GOT3 (cell line): ENCODE data around the gene HERC5.

Experiments used
- DNase-seq: peaks from one replicate; lab custom pipeline; 2025; ENCODE audit warnings: mixed read lengths; lab: John Stamatoyannopoulos, UW

HERC5 gene

GRCh38 chr4:88522702-88523324, 65.9 kb downstream of the HERC5 start:
- no peak for DNase-seq

DNA sequence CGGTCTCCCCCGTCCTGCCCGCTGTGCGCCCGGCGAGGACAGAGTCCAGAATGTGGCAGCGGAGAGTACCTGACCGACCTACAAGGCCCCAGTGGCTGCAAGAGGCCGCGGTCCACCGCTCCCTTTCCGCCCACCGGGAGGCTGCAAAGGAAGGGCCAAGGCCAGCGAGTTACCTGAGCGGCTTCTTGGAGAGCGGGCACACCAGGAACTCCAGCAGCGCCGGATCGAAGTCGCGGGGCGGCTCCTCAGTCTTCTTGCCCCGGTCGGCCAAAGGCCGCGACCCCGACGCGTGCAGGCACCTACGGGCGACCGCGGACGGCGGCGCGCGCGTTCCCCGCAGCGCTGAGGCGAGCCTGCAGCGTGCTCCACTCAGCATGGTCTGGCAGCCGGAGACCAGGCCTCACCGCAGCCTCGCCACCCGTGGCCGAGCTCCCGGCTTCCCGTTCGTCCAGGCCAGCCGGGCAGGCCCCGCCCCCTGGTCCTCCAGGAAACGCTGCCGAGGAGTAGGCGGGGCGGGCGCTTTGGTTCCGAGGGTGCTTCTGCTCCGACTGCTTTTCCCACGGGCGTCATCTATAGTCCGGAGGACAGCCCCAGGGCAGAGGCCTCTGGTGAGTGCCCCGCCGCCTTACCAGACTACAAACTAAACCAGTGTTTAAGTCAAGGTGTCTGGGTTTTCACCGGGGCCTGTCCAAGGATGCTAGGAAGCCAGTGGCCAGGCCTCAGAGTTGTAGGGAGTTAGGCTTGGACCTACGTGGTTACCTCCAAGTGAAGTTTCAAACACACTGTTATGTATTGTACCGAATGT, 66.6 kb downstream of the HERC5 start, which contains the start of gene PYURF:
Gene PYURF, minus strand, starts transcription at position 452 of the 805 bp plus-strand sequence. Its CDS starts 76 bp downstream, at position 376.
- DNase-seq, result peak; percentile 86

DNA sequence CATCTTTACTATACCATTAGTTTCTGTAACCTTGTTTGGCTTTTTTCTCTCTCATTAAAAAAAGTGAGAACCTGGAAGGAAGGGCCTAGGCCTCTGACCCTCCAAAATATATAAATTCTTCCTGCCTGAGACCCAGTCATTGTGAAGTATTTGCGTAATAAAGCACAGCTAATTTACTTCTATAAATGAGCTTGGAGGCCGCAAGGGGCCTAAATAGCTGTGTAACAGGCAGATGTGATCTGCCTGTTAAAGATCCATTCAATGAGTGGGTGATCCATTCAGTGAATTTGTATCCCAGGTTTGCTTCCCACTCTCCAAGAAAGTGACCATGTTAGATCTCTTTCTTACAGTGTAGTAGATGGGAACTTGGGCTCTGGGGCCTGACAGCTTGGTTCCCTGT, 67.3 kb downstream of the HERC5 start:
- DNase-seq, result no peak

DNA sequence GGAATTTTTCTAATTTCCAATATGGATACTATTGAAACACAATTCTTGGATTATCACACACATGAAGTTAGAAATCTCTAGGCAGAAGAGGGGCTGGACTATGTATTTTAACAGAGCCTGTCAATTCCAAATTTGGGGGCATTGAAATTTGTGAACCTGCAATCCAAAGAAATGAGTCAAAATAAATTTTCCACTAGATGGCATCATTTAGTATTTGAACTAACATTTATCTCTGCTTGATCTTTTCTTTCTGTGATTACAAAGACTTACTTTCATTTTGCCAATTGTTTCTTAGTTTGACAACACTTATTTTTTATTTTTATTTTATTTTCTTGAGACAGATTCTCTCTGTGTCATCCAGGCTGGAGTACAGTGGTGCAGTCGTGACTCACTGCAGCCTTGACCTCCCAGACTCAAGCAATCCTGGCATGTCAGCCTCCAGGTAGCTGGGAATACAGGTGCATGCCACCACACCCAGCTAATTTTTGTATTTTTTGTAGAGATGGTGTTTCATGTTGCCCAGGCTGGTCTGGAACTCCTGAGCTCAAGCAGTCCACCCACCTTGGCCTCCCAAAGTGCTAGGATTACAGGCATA, 69.4 kb downstream of the HERC5 start:
- no peak for DNase-seq

DNA sequence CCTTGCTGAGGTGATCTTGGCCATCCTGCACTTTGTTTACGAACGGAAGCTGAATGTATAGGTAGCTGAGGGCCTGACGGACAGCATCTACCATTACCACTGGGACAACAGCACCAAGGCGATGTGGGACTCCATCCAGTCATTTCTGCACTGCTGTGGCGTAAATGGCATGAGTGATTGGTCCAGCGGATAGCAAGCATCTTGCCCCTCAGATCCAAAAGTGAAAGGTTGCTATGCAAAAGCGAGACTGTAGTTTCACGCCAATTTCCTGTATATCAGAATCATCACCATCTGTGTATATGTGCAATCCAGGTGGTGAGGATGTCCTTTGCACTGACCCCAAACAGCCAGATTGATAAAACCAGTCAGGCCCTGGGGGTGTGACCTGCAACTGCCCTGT, 70.9 kb downstream of the HERC5 start:
- no peak for DNase-seq

DNA sequence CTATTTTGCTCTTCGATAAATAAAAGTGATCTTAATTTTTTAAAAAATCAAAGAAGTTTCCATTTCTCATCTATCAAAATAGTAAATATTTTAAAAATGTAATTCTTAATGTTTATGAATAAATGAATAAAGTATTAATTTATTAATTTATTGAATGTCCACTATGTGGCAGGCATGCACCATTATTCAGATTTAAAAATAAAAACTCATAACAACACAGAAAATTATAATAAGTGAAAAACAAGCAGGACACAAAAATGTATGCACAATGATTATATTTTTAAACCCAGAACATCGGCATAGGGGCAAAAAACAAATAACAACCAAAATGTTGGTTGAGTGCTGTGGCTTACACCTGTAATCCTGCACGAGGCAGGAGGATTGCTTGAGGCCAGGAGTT, 71.9 kb downstream of the HERC5 start:
- no peak for DNase-seq

- DNase-seq, result no peak
Measured at GRCh38 chr4:88531549-88531948, 74.6 kb downstream of the HERC5 start.

GRCh38 chr4:88533088-88533790, 76.3 kb downstream of the HERC5 start:
- no peak for DNase-seq

GRCh38 chr4:88533937-88534750, 77.2 kb downstream of the HERC5 start:
- no peak for DNase-seq

- no peak for DNase-seq
Measured at GRCh38 chr4:88535090-88535755, 78.3 kb downstream of the HERC5 start.

- DNase-seq, result no peak
Measured at GRCh38 chr4:88537709-88538108, 80.8 kb downstream of the HERC5 start.

DNA sequence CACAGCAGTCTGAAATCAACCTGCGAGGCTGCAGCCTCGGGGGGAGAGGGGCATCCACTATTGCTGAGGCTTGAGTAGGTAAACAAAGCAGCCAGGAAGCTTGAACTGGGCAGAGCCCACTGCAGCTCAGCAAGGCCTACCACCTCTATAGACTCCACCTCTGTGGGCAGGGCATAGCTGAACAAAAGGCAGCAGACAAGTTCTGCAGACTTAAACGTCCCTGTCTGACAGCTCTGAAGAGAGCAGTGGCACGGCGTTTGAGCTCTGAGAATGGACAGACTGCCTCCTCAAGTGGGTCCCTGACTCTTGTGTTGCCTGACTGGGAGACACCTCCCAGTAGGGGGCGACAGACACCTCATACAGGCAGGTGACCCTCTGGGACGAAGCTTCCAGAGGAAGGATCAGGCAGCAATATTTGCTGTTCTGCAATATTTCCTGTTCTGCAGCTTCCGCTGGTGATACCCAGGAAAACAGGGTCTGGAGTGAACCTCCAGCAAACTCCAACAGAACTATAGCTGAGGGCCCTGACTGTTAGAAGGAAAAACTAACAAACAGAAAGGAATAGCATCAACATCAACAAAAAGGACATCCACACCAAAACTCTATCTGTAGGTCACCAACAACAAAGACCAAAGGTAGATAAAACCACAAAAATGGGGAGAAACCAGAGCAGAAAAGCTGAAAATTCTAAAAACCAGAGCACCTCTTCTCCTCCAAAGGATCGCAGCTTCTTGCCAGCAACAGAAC, 82.6 kb downstream of the HERC5 start:
- peak; percentile 6 for DNase-seq

DNA sequence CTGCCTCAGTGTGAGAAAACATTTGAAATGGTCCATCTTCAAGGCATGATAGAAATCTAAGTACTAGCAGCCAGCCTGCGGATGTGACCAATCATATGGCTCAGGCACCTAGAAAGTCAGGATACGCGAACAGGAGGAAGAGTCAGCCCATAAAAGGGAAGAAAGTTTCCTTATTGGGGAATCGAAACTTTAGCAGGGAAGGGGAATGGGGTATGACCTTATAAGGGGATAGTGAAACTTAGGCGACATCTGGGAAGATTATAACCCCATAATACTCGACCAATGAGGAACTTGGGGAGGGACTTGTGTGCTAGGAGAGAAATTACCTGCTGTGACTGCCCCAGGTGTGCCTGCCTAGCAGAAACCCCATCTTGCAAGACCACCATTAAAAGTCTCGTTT, 92.9 kb downstream of the HERC5 start:
- DNase-seq, result no peak
